IMR-90 (cell line): ENCODE data around the gene UACA. TPM values are rescaled to one million over a fixed set of nuclear protein-coding genes. Genes with fewer than 3 reads are reported as not detected.

ENCODE experiments used
- ATAC-seq: fragments of 200-7000 bp; cut with Tn5 transposase; 2 replicates; pipeline ENCODE4 v1.9.1; 2020; ENCODE audit warnings: low read depth, mild to moderate bottlenecking, moderate library complexity
- BruUV-seq: library from RNA; stranded (reverse); fragments of 400-500 nt; replicated peaks from 2 replicates; lab custom pipeline; 2021; lab: Mats Ljungman, UMichigan
- CTCF ChIA-PET: fragments of 300-600 bp; formaldehyde crosslinking; extraction: SDS; loops from one replicate; lab custom pipeline; 2021; ENCODE audit warnings: antibody characterized with exemption; lab: Yijun Ruan, JAX
- POLR2A ChIA-PET: fragments of 300-600 bp; sonication (Branson Sonifier 250); formaldehyde crosslinking; loops from one replicate; lab custom pipeline; 2022; ENCODE audit warnings: antibody characterized with exemption; ENCODE audit not compliant: unreplicated experiment; lab: Charles Lee
- DNase-seq: peaks from one replicate; pipeline ENCODE4 v3.0.0; 2013
- H2AFZ ChIP-seq: replicated peaks from 2 replicates; pipeline ENCODE3; 2013; ENCODE audit warnings: low read length, mild to moderate bottlenecking; ENCODE audit not compliant: poor library complexity
- H2AK5ac ChIP-seq: 2 replicates; pipeline ENCODE4 v1.6.1; 2013; ENCODE audit warnings: low read depth, low read length, inconsistent platforms
- H2AK9ac ChIP-seq: replicated peaks from 2 replicates; pipeline ENCODE3; 2013; ENCODE audit warnings: mild to moderate bottlenecking, low read depth, low read length, moderate library complexity; ENCODE audit not compliant: poor library complexity
- H2BK120ac ChIP-seq: 2 replicates; pipeline ENCODE4 v1.6.1; 2013; ENCODE audit warnings: low read depth, low read length, inconsistent platforms
- H2BK15ac ChIP-seq: 3 replicates; pipeline ENCODE4 v1.6.1; 2013; ENCODE audit warnings: low read depth, low read length, inconsistent platforms
- H2BK20ac ChIP-seq: 2 replicates; pipeline ENCODE4 v1.6.1; 2013; ENCODE audit warnings: low read depth, mild to moderate bottlenecking, inconsistent platforms, low read length, moderate library complexity
- H2BK5ac ChIP-seq: 2 replicates; pipeline ENCODE4 v1.6.1; 2013; ENCODE audit warnings: mild to moderate bottlenecking, low read depth, low read length, inconsistent platforms; ENCODE audit not compliant: poor library complexity, severe bottlenecking
- H3K14ac ChIP-seq: replicated peaks from 2 replicates; pipeline ENCODE4 v1.6.1; 2013; ENCODE audit warnings: low read depth, low read length, inconsistent platforms
- H3K18ac ChIP-seq: 2 replicates; pipeline ENCODE4 v1.6.1; 2013; ENCODE audit warnings: low read depth, low read length, control low read depth
- H3K23ac ChIP-seq: 2 replicates; pipeline ENCODE4 v1.6.1; 2013; ENCODE audit warnings: low read depth, low read length, inconsistent platforms
- H3K27ac ChIP-seq: 2 replicates; pipeline ENCODE4 v1.5.1; 2013; ENCODE audit warnings: mild to moderate bottlenecking, control low read depth, low read length; ENCODE audit not compliant: insufficient read depth
- H3K27me3 ChIP-seq: 2 replicates; pipeline ENCODE4 v1.6.1; 2013; ENCODE audit warnings: low read length; ENCODE audit not compliant: control insufficient read depth, insufficient read depth
- H3K36me3 ChIP-seq: 2 replicates; pipeline ENCODE4 v1.6.1; 2013; ENCODE audit warnings: low read length, mixed read lengths; ENCODE audit not compliant: control insufficient read depth, insufficient read depth
- H3K4ac ChIP-seq: 2 replicates; pipeline ENCODE4 v1.6.1; 2013; ENCODE audit warnings: low read depth, low read length, inconsistent platforms
- H3K4me1 ChIP-seq: 2 replicates; pipeline ENCODE4 v1.6.1; 2013; ENCODE audit warnings: low read length, mixed read lengths; ENCODE audit not compliant: control insufficient read depth, insufficient read depth
- H3K4me2 ChIP-seq: 2 replicates; pipeline ENCODE4 v1.6.1; 2013; ENCODE audit warnings: low read depth, mild to moderate bottlenecking, control low read depth, low read length, moderate library complexity
- H3K4me3 ChIP-seq: 2 replicates; pipeline ENCODE4 v1.5.1; 2013; ENCODE audit warnings: low read depth, mild to moderate bottlenecking, control low read depth, low read length, moderate library complexity; ENCODE audit not compliant: insufficient read depth
- H3K56ac ChIP-seq: 2 replicates; pipeline ENCODE4 v1.6.1; 2013; ENCODE audit warnings: low read length, inconsistent platforms; ENCODE audit not compliant: insufficient read depth; ENCODE audit errors: extremely low read depth
- H3K79me1 ChIP-seq, 2 experiments: 2 replicates each; pipeline ENCODE4 v1.6.1; 2013; ENCODE audit warnings: low read length in 2 of 2, inconsistent platforms in 1 of 2, low read depth in 1 of 2
- H3K9ac ChIP-seq: 2 replicates; pipeline ENCODE4 v1.6.1; 2013; ENCODE audit warnings: low read depth, low read length, control low read depth
- H3K9me1 ChIP-seq: 2 replicates; pipeline ENCODE4 v1.6.1; 2013; ENCODE audit warnings: low read length, inconsistent platforms; ENCODE audit not compliant: insufficient read depth
- H3K9me3 ChIP-seq: 2 replicates; pipeline ENCODE4 v1.6.1; 2013; ENCODE audit warnings: low read length; ENCODE audit not compliant: control insufficient read depth, insufficient read depth
- H4K20me1 ChIP-seq: 2 replicates; pipeline ENCODE4 v1.6.1; 2013; ENCODE audit warnings: low read length, inconsistent platforms; ENCODE audit not compliant: insufficient read depth
- H4K5ac ChIP-seq: 2 replicates; pipeline ENCODE4 v1.6.1; 2013; ENCODE audit warnings: mild to moderate bottlenecking, low read depth, low read length, control low read depth
- H4K8ac ChIP-seq, 2 experiments: 2 replicates each; pipeline ENCODE4 v1.6.1; 2013; ENCODE audit warnings: low read depth in 2 of 2, low read length in 2 of 2, control low read depth in 1 of 2, inconsistent platforms in 1 of 2
- H4K91ac ChIP-seq: 2 replicates; pipeline ENCODE4 v1.6.1; 2013; ENCODE audit warnings: low read depth, low read length, inconsistent platforms; ENCODE audit not compliant: insufficient read depth
- CHD1 ChIP-seq: IDR thresholded peaks from 2 replicates; pipeline ENCODE4 v1.6.1; 2012; ENCODE audit warnings: low read depth, low read length, improper control_type of control experiment
- CTCF ChIP-seq: conservative IDR thresholded peaks from 2 replicates; pipeline ENCODE4 v1.5.1; 2012; ENCODE audit warnings: mild to moderate bottlenecking, low read depth, low read length, improper control_type of control experiment
- FOS ChIP-seq: fragments of 150-350 bp; IDR thresholded peaks from 2 replicates; pipeline ENCODE4 v1.6.1; 2016; ENCODE audit warnings: low read depth, low read length
- MAFK ChIP-seq: IDR thresholded peaks from 2 replicates; pipeline ENCODE4 v1.6.1; 2012; ENCODE audit warnings: low read depth, low read length, improper control_type of control experiment
- MXI1 ChIP-seq: IDR thresholded peaks from 2 replicates; pipeline ENCODE4 v1.6.1; 2012; ENCODE audit warnings: low read depth, mild to moderate bottlenecking, low read length, moderate library complexity, borderline replicate concordance
- RFX5 ChIP-seq: IDR thresholded peaks from 2 replicates; pipeline ENCODE4 v1.8.0; 2012; ENCODE audit warnings: low read depth, mild to moderate bottlenecking, low read length, moderate library complexity
- WGBS, 2 experiments: methylation state at CpG; one replicate each; pipeline versions ENCODE4 v1.1.5 to v1.1.7; 2013; ENCODE audit warnings: missing lambda C conversion rate in 2 of 2; ENCODE audit not compliant: insufficient read length in 1 of 2; ENCODE audit errors: extremely low coverage in 2 of 2; 5-methylcytosine and 5-hydroxymethylcytosine counted together
- dilution Hi-C: fragments of 300-500 bp; cut with HindIII; formaldehyde crosslinking; loops from one replicate; pipeline ENCODE4 v1.14.3; 2018; ENCODE audit warnings: low sequenced_read_pairs; ENCODE audit not compliant: unreplicated experiment
- in situ Hi-C: fragments of 300-500 bp; cut with MboI; formaldehyde crosslinking; loops from 3 replicates; pipeline ENCODE4 v1.14.3; 2019; ENCODE audit warnings: low sequenced_read_pairs, inconsistent platforms, mixed read lengths
- intact Hi-C: fragments of 100-400 bp; cut with micrococcal nuclease; formaldehyde crosslinking; loops from 2 replicates; pipeline ENCODE4 v1.10.0; 2022
- polyA plus RNA-seq, 3 experiments: library from polyadenylated mRNA; depleted of rRNA; stranded (reverse); fragments of >200 nt; gene quantifications; 2 replicates each; pipeline ENCODE4 v1.2.3, GENCODE V29; 2012; ENCODE audit warnings: low replicate concordance in 1 of 3
- total RNA-seq: library from RNA; depleted of rRNA; stranded (reverse); fragments of >200 nt; gene quantifications from 2 replicates; pipeline ENCODE4 v1.2.3, GENCODE V29; 2012
- TF ChIP-seq, protein P1 (sequence below): fragments of 150-350 bp; IDR thresholded peaks from 2 replicates; pipeline ENCODE4 v1.6.1; 2016; ENCODE audit warnings: low read depth, mild to moderate bottlenecking, low read length, moderate library complexity, borderline replicate concordance

Gene UACA
- total and polyA plus RNA-seq, 2 of the 4 experiments (the other 2 are of a cell fraction) = 156 to 507 TPM

- Histone ChIP-seq H3K27me3 (no peaks in the 10 kb centered on the region), H3K14ac (no peak overlapping the region), H3K9me3 (no peaks in the 10 kb centered on the region), H4K5ac (no peak overlapping the region), H2AK5ac (no peak overlapping the region), H3K36me3 (no peaks in the 10 kb centered on the region), H2BK5ac (no peak overlapping the region), H3K79me1 (peaks cover 5 to 33% of the 10 kb centered on the region in 2 experiments; a peak in 3 of 4 replicates), H3K4me2 (no peak overlapping the region), H4K8ac (no peak overlapping the region), H2AFZ (peak overlapping the region; percentile 26), H3K4me3 (no peak overlapping the region), H2BK120ac (0 out of 2 replicates have a peak overlapping the region, but pooled peaks have one; percentile 6), H3K9me1 (peaks cover 25% of the 10 kb centered on the region), H3K4me1 (peaks cover 8% of the 10 kb centered on the region), H3K27ac (no peak overlapping the region), H3K56ac (no peak overlapping the region), H3K23ac (no peak overlapping the region), H4K91ac (no peak overlapping the region), H2AK9ac (no peak overlapping the region), H2BK15ac (no peak overlapping the region), H3K18ac (no peak overlapping the region), H3K9ac (no peak overlapping the region), H2BK20ac (no peak overlapping the region), H4K20me1 (peaks cover 2% of the 10 kb centered on the region; the same call in 1 of the 2 replicates), H3K4ac (no peak overlapping the region)
- ATAC-seq = no peak
- ChIA-PET CTCF (interaction anchor here (2.0 kb wide), 1 partner anchor 18 kb away, joined by 12 read pairs; no protein-coding TSS in a partner anchor), POLR2A (interaction anchor here (0.6 kb wide), 1 partner anchor 86 kb away, joined by 4 read pairs; no protein-coding TSS in a partner anchor)
- TF ChIP-seq RFX5 (no peak), MAFK (no peak), FOS (no peak), CHD1 (no peak), MXI1 (no peak), CTCF (no peak)
- TF ChIP-seq, protein P1, sequence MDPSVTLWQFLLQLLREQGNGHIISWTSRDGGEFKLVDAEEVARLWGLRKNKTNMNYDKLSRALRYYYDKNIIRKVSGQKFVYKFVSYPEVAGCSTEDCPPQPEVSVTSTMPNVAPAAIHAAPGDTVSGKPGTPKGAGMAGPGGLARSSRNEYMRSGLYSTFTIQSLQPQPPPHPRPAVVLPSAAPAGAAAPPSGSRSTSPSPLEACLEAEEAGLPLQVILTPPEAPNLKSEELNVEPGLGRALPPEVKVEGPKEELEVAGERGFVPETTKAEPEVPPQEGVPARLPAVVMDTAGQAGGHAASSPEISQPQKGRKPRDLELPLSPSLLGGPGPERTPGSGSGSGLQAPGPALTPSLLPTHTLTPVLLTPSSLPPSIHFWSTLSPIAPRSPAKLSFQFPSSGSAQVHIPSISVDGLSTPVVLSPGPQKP = no peak
- in situ Hi-C loops = loop anchor here (10.0 kb wide), 1 partner anchor 138 kb away; no protein-coding TSS in a partner anchor
- no peak for DNase-seq
- no TSS peak for BruUV-seq
- intact Hi-C loops = loop anchor here (1.0 to 2.0 kb wide), 2 partner anchors 50 to 134 kb away; partner anchors contain the start of gene UACA
- dilution Hi-C loops = no loop called here
- WGBS, 2 experiments = 100% methylated on average over 1 of the region's 4 CpGs; no CpG with 5 or more reads in 1 of the 2 experiments
These were observed 49.5 kb upstream of the UACA start for GRCh38 chr15:70812827-70813364.
